UCSD-AML1 (cell line): Measurements from ENCODE around the gene FKBP4.

ENCODE experiments used
- DNase-seq: peaks from one replicate; lab custom pipeline; 2025; ENCODE audit not compliant: unreplicated experiment; lab: John Stamatoyannopoulos, UW

Gene FKBP4

DNA sequence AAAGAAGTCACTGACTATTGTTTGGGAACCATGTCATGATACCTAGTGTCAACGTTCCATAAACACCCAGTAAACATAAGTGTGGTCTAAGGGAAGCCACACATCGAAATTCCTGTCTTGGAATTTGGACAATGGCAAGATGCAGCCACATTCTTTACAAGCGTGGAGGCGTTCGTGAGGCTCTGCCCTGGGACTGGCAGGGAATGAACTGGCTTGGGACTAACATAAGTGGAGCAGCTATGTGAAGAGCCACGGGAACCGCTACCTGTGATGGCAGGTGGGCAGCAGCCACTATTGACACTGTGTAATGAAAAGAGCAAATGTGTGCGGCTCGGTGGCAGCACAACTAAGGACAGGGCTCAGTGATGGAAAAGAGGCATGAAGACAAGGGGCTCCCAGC lies 50.0 kb downstream of the FKBP4 start:
- DNase-seq = no peak

- DNase-seq = peak; percentile 18
Observed at GRCh38 chr12:2845280-2845679, 50.5 kb downstream of the FKBP4 start.

- DNase-seq = no peak
Observed at GRCh38 chr12:2851931-2852330, 57.2 kb downstream of the FKBP4 start.

DNA sequence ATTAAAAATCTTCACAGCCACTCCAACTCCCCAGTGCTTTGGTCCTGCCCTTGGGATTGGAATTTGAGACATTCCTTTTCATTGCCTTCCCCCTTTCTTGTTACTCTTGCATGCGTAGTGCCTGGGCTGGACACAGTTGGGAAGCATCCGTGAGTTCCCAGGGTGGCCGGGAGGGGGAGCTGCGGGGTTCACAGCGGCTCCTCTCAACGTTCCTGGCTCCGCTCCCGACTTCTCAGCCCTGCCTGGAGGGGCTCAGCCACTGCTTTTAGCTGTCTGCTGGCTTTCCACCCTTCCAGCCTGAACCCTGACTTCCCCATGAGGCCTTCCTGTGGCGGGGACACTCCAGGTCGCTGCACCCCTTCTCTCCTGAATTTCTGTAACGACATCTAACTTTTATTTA lies 58.9 kb downstream of the FKBP4 start:
- DNase-seq = peak; percentile 35
